GM12874 (cell line): Measurements from ENCODE around the gene CLIP1.

Experiments used
- CTCF ChIP-seq: IDR thresholded peaks from 2 replicates; pipeline ENCODE4 v1.5.1; 2011; ENCODE audit warnings: low read depth, mild to moderate bottlenecking, control low read depth, low read length, moderate library complexity; ENCODE audit not compliant: insufficient read depth

Gene CLIP1

GRCh38 chr12:122435186-122435585, 12.7 kb upstream of the CLIP1 start:
- TF ChIP-seq CTCF, result no peak

- no peak for TF ChIP-seq CTCF
Observed at GRCh38 chr12:122427403-122427802, 4.9 kb upstream of the CLIP1 start.

- no peak for TF ChIP-seq CTCF
Observed at GRCh38 chr12:122423258-122424165, 1.0 kb upstream of the CLIP1 start.

DNA sequence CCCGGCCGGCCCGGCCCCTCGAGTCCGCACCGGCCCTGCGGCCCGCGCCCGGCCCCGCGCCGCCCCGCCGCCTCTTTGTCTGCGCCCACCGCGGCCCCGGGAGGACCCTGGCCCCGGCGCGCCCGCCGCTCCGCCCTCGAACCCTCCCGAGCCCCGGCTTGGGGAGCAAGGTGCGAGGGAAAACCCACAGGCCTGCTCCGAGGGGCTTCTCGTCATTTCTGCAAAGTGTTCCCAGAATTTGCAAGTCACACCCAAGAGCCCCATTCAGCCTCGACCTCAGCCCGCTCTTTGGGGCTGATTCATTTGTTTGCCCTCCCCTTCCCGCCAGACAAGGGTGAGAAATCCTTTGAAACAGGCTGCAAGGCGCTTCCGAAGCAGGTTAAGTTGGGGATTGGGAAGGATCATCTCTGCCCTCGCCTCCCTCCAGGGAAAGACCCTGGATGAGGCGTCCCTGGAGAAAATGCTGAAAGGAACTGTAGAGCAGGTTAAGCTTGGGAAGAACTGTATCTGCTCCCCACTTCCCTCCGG, 325 bp upstream of the CLIP1 start:
- TF ChIP-seq CTCF, result no peak

DNA sequence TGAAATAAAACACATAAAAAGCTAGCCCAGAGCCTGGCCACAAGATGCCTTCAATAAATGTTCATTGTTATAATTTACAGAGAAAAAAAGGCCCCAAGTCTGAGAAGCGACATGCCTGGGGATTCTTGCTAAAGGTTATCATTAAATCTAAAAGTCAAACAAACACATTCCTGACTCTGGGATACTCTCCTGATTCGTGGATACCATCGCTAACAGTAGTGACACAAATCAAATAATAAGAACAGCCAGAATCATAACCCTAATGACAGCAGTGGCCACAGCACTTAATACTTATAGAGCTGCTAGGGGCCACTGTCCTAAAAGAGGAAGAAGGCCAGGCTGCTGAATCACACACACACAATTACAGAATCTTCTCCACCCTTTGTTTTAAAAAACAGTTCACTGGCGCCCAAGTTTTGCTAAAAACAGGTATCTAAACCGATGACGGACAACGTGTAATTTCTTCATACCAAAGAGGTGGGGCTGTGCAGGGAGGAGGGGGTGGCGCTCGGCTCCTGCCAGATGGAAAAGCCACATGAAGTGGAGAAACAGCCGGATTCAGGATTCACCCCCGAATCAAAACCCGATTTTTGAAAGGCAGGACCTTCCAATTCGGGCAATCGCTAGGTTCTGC, 1.2 kb downstream of the CLIP1 start:
- TF ChIP-seq CTCF, result no peak

GRCh38 chr12:122420471-122421162, 1.9 kb downstream of the CLIP1 start:
- TF ChIP-seq CTCF, result no peak
